ENCODE results near the gene NSMCE3.
"Not testable (repeated sequence)": the region's sequence is repeated elsewhere in the genome, so short reads cannot be mapped to it uniquely, and the experiment has no call there.

The NSMCE3 gene

GRCh38 chr15:29268706-29269484 lies 727 bp downstream of the NSMCE3 start:
- DNase-seq = no peak

GRCh38 chr15:29266052-29266582 lies 3.5 kb downstream of the NSMCE3 start:
- no peak for DNase-seq

DNA sequence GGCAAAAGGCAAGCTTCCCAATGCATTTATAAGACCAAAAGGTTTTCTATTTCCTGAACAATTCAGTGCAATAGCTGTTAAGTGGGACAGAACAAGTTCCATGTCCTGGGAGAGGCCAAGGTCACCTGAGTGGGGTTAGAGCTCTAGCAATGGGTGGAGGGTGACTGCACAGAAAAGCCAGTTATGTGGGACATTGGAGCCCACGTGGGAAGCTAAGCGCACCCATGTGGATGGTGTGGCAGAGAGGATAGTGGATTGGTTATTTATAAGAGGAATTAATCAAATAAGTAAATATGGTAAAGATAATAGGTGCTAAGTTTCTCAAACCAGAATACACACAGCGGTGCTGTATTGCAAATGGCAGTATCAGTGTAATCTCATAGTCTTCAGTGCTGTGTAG lies 6.3 kb downstream of the NSMCE3 start:
- DNase-seq = no peak

- DNase-seq = no peak
Observed at GRCh38 chr15:29262738-29263137, 6.9 kb downstream of the NSMCE3 start.

DNA sequence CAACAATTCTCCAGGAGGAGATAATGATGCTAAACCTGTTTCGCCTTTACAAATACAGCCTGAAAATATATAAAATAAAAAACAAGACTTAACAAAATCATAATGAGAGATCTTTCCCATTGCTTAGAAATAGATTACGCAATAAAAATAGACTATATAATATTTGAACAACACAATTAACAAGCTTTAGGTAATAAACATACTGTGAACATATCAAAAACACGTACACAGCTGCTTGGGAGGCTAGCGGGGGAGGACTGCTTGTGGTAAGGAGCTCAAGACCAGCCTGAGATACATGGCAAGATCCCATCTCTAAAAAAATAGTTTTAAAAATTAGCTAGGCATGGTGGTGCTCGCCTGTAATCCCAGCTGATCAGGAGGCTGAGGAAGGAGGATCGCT lies 8.7 kb downstream of the NSMCE3 start:
- no peak for DNase-seq

GRCh38 chr15:29259233-29259632 lies 10.4 kb downstream of the NSMCE3 start:
- DNase-seq = no peak

DNA sequence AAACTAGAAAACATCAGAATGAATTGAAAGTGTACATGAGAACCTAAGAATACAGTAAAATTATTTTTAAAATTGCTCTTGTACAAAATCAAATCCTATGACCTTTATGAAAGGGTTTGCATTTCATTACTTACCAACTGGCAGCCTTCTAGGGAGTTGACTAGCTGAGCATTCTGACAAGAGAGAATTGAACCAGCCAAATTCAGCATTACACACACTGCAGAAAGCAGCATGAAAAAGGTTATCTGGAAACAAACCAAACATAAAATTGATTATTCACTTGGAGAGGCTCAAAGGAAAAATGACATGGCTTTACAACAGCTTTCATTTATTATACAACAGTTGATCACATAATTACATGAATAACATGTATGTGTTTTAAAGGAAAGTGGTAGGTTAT lies 17.4 kb downstream of the NSMCE3 start:
- DNase-seq = no peak

DNA sequence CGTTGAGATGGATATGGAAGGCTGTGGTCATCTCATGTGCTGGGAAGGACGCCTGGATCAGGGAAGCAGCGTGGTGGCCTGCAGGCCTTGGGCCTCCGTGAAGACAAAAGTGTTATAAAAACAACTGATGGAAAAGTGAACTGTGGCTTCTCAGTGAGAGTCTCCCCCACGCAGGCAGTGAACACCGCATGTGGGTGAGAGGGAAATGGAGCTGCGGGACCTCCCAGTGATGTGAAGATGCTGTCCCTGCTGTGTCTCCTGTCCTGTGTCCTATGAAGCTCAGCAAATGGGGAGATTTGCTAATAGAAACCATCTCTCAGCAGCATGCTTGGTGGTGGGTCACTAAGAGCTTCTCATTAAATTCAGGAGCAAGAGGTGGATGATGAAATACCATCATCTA lies 25.1 kb downstream of the NSMCE3 start:
- DNase-seq = no peak

GRCh38 chr15:29244123-29244522 lies 25.5 kb downstream of the NSMCE3 start:
- DNase-seq = no peak

GRCh38 chr15:29242456-29243242 lies 27.0 kb downstream of the NSMCE3 start:
- no peak for DNase-seq

GRCh38 chr15:29241207-29241606 lies 28.4 kb downstream of the NSMCE3 start:
- DNase-seq = no peak

DNA sequence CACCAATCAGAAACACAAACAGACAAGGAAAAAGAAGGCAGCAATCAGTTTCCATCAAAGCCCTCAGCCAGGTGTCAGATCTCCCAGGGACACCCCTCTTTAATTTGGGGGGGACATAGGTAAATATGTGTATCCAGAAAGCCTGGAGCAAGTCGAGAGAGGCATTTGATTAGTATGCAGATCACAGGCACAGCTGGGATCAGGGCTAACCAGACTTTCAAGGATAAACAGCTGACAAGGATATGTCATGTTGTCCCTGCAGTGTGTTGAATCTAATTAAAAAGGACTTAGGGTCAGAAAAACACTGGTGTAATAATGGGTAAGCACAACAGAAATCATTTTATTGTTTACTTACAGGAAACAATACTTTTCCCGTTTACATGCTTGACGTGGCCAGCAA lies 30.2 kb downstream of the NSMCE3 start:
- no peak for DNase-seq

- no peak for DNase-seq
Observed at GRCh38 chr15:29233566-29233965, 36.1 kb downstream of the NSMCE3 start.

GRCh38 chr15:29226436-29227208 lies 43.0 kb downstream of the NSMCE3 start:
- peak; percentile 30 for DNase-seq

DNA sequence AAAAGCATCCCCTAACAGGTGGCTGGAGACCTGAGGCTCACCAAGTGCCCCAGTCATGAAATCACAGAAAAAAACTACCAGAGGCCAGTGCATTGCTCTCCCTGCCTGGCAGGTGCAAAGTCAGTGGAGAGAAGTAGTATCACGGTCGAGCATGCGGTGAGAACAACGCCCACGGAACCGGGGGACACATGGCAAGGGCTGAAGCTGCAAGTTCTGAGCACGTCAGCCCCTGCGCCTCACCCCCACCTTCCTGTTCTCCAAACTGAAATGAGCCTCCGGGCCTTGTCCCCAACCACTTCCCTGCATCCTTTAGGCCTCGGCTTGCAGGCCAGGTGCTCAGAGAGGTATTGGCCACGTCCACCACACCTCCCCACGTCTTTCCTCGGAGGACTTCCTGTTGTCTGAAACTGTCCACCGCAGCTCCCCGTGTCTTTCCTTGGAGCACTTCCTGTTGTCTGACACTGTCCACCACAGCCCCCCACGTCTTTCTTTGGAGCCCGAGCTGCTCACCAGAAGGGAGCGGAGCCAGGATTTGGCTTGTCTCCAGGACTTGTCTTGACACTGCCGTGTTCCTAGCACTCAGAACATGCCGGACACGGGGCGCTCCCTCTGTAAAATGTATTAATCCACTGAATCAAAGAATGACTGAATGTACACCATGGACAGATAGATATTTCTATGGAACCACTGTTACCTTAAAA lies 43.9 kb downstream of the NSMCE3 start:
- no peak for DNase-seq

DNA sequence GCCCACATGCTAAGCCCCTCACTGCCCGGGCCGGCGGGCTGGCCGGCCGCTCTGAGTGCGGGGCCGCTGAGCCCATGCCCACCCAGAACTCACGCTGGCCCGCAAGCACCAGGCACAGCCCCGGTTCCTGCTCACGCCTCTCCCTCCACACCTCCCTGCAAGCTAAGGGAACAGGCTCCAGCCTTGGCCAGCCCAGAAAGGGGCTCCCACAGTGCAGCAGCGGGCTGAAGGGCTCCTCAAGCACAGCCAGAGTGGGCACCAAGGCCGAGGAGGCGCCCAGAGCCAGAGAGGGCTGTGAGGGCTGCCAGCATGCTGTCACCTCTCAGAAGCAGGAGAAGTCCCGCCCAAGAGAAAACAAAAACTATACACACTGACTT lies 44.6 kb downstream of the NSMCE3 start:
- DNase-seq = not testable (repeated sequence)

DNA sequence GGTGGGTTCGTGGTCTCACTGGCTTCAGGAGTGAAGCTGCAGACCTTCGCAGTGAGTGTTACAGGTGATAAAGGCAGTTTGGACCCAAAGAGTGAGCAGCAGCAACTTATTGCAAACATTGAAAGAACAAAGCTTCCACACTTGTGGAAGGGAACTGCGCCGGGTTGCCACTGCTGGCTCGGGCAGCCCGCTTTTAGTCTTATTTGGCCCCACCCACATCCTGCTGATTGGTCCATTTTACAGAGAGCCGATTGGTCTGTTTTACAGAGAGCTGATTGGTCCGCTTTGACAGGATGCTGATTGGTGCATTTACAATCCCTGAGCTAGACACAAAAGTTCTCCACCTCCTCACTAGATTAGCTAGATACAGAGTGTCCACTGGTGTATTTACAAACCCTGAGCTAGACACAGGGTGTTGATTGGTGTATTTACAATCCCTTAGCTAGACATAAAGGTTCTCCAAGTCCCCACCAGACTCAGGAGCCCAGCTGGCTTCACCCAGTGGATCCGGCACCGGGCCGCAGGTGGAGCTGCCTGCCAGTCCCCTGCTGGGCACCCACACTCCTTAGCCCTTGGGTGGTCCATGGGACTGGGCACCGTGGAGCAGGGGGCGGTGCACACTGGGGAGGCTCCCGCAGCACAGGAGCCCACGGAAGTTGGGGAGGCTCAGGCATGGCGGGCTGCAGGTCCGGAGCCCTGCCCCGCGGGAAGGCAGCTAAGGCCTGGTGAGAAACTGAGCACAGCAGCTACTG lies 45.2 kb downstream of the NSMCE3 start:
- not testable (repeated sequence) for DNase-seq

DNA sequence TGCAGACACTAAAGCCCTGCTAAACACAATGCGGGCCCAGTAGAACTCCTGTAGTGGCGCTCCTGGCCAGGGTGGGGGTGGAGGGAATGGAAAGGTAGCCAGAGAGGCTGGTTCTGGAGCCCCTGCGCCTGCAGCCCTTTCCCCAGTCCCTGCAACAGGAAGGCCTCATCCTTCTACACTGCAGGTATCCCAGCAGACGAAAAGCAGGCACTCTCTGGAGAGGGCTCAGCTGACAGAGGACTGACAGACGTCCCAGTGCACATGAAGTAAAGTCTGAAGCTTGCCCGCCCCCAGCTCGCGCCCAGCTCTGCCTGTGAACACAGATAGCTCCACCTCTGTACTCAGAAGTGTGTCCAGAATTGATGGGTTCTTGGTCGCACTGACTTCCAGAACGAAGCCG lies 46.0 kb downstream of the NSMCE3 start:
- no peak for DNase-seq

DNA sequence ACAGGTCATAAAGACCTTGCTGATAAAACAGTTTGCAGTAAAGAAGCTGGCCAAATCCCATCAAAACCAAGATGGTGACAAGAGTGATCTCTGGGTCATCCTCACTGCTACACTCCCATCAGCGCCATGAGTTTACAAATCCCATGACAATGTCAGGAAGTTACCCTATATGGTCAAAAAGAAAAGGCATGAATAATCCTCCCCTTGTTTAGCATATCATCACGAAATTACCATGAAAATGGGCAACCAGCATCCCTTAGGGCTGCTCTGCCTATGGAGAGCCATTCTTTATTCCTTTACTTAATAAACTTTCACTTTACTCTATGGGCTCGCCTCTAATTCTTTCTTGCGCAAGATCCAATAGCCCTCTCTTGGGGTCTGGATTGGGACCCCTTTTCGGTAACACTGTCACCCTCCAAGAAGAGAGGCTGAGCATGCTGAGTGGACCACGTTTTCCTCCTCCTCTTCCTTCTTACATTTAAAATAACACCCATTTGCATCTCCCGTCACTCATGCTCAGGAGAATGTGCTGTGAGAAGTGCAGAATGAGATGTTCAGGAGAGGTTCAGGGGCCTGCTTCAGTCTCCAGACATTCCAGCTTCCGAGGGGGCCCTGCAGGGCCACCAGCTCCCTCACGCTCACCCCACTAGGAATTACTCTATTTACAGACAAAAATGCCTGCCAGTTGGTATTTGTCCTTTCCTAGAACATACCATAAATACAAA lies 47.3 kb downstream of the NSMCE3 start:
- no peak for DNase-seq

GRCh38 chr15:29220852-29221251 lies 48.8 kb downstream of the NSMCE3 start:
- DNase-seq = no peak

DNA sequence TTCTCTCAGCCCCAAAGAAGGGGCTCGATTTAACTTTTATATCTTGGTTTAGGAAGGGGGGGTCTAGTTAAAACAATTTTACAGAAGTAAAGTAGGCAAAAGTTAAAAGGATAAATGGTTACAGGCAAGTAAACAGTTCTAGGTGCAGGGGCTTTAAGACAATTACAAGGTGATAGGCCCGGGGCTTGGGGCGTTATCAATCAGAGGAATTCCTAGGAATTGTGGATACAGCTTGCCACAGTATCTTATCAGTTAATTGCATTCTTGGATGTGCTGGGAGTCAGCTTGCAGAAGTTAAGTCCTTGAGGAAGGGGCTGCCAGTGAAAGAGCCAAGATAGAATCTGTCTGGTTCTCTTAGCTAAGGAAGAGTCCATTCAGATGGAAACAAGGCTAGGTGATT lies 52.7 kb downstream of the NSMCE3 start:
- no peak for DNase-seq

Data from NCI-H748 treated with DMSO at 0.1 percent for 48 hours (cell line).